Mucosa of descending colon (tissue), 3 donors: ENCODE data around the gene STX8. TPM values are rescaled to one million over a fixed set of nuclear protein-coding genes. Genes with fewer than 3 reads are reported as not detected.
"Not testable (repeated sequence)": the region's sequence is repeated elsewhere in the genome, so short reads cannot be mapped to it uniquely, and the experiment has no call there.

ENCODE experiments used
- ATAC-seq: fragments of 200-7000 bp; cut with Tn5 transposase; one replicate; pipeline ENCODE4 v1.9.1; 2020; ENCODE audit warnings: mild to moderate bottlenecking, moderate library complexity
- DNase-seq, 3 donors: peaks; one replicate each; pipeline ENCODE4 v3.0.0-alpha.2; 2020
- H3K36me3 ChIP-seq: fragments of 200-600 bp; one replicate; pipeline ENCODE4 v1.8.0; 2021; ENCODE audit warnings: low read depth, mild to moderate bottlenecking
- H3K4me1 ChIP-seq: fragments of 200-600 bp; one replicate; pipeline ENCODE4 v1.8.0; 2021; ENCODE audit warnings: low read depth, mild to moderate bottlenecking
- H3K4me3 ChIP-seq: fragments of 200-600 bp; one replicate; pipeline ENCODE4 v1.8.0; 2021; ENCODE audit warnings: mild to moderate bottlenecking
- H3K9me3 ChIP-seq: fragments of 200-600 bp; one replicate; pipeline ENCODE4 v1.8.0; 2021; ENCODE audit warnings: mild to moderate bottlenecking
- CTCF ChIP-seq: fragments of 200-600 bp; IDR thresholded peaks from one replicate; pipeline ENCODE4 v1.8.0; 2022; ENCODE audit warnings: antibody characterized with exemption, mild to moderate bottlenecking
- intact Hi-C, 2 donors: fragments of 100-400 bp; cut with DNase I in 1 of 2; cut with micrococcal nuclease in 1 of 2; formaldehyde crosslinking; loops; one replicate each; pipeline versions ENCODE4 v1.11.0 to v1.11.1; 2022; cut with DNase I, micrococcal nuclease
- total RNA-seq, 3 donors: library from RNA; stranded (reverse); fragmentation: NEBNext Ultra II Directional in 2 of 3; extraction: Animal tissue kit (Norgen Biotek cat#: 25700) in 2 of 3; gene quantifications; one replicate each; pipeline versions ENCODE4 v1.2.1 to v1.2.4, GENCODE V29; 2021 to 2023
- donor health status: DM: no; HTN: no; CAD: no; lungs with moderate emphysema.
- donor health status: DM: no; HTN: no; CAD: no.
- donor health status: DM: no; HTN: yes; CAD: no.

The STX8 gene
- total RNA-seq, 3 donors from 2014 or later, result 45.1 to 62.5 (median 54.4) TPM

- DNase-seq (no peak), ATAC-seq (no peak)
- Histone ChIP-seq H3K4me1 (no peaks in the 10 kb centered on the region), H3K36me3 (no peaks in the 10 kb centered on the region), H3K4me3 (no peak overlapping the region), H3K9me3 (no peaks in the 10 kb centered on the region)
- intact Hi-C loops, result no loop called here
- TF ChIP-seq CTCF, result no peak
These were observed 11.5 kb downstream of the STX8 start for GRCh38 chr17:9564104-9564503.

- TF ChIP-seq CTCF, result no peak
- ATAC-seq, result no peak
- Histone ChIP-seq H3K4me1 (no peaks in the 10 kb centered on the region), H3K36me3 (no peaks in the 10 kb centered on the region), H3K9me3 (no peaks in the 10 kb centered on the region), H3K4me3 (no peak overlapping the region)
- intact Hi-C loops, result no loop called here
- no peak for DNase-seq
These were observed 17.8 kb downstream of the STX8 start for GRCh38 chr17:9557857-9558256.

- intact Hi-C loops, result no loop called here
- Histone ChIP-seq H3K9me3 (no peaks in the 10 kb centered on the region), H3K4me3 (no peak overlapping the region), H3K36me3 (no peaks in the 10 kb centered on the region), H3K4me1 (no peaks in the 10 kb centered on the region)
- ATAC-seq, result no peak
- TF ChIP-seq CTCF, result no peak
- no peak for DNase-seq
These were observed 18.4 kb downstream of the STX8 start for GRCh38 chr17:9557161-9557755.

GRCh38 chr17:9554715-9555114 lies 20.9 kb downstream of the STX8 start:
- H3K4me3 ChIP-seq, H3K36me3 ChIP-seq, H3K9me3 ChIP-seq, intact Hi-C loops, H3K4me1 ChIP-seq: not testable (repeated sequence)
- ATAC-seq (peak; percentile 42), DNase-seq (peak in 1 of 3 donors; percentile 71)

- intact Hi-C loops, result no loop called here
- DNase-seq (no peak), ATAC-seq (no peak)
- no peak overlapping the region for H3K4me3 ChIP-seq
- no peaks in the 10 kb centered on the region for H3K36me3 ChIP-seq
- no peak for TF ChIP-seq CTCF
- H3K4me1 ChIP-seq, result no peaks in the 10 kb centered on the region
- H3K9me3 ChIP-seq, result no peaks in the 10 kb centered on the region
These were observed 22.0 kb downstream of the STX8 start for GRCh38 chr17:9553596-9553995.

GRCh38 chr17:9553181-9553580 lies 22.4 kb downstream of the STX8 start:
- DNase-seq, result no peak
- Histone ChIP-seq H3K36me3 (no peaks in the 10 kb centered on the region), H3K4me3 (no peak overlapping the region), H3K4me1 (no peaks in the 10 kb centered on the region), H3K9me3 (no peaks in the 10 kb centered on the region)
- intact Hi-C loops, result no loop called here
- no peak for TF ChIP-seq CTCF
- ATAC-seq, result no peak
